ENCODE results near the gene LCN6. TPM values are rescaled to one million over a fixed set of nuclear protein-coding genes. Genes with fewer than 3 reads are reported as not detected.

LCN6 gene
- polyA plus RNA-seq, 1 donor (not counting 4 experiments of a cell fraction or from before 2014, with no cell fraction given) = not detected

- TF ChIP-seq CTCF (optimal IDR thresholded peaks at IDR 0.05 in 1 of 3, IDR thresholded peaks at IDR 0.05 in 1 of 3, conservative IDR thresholded peaks at IDR 0.05 in 1 of 3; ENCODE audit: extremely low read depth in 1 of 3, insufficient read depth in 2 of 3, low read length in 3 of 3) (no peak), EZH2 (IDR thresholded peaks at IDR 0.05; ENCODE audit: low read length) (no peak)
- no peaks in the 10 kb centered on the region for H3K9me1 ChIP-seq (ENCODE audit: control insufficient read depth, extremely low read depth, insufficient read depth, low read length)
These were observed 2.8 kb downstream of the LCN6 start for GRCh38 chr9:136745389-136746154.

GRCh38 chr9:136744773-136745172 lies 3.6 kb downstream of the LCN6 start:
- Histone ChIP-seq H4K20me1 (ENCODE audit: control insufficient read depth, extremely low read depth, insufficient read depth, low read length) (no peaks in the 10 kb centered on the region), H3K9me1 (ENCODE audit: control insufficient read depth, extremely low read depth, insufficient read depth, low read length) (no peaks in the 10 kb centered on the region), H3K27me3 (ENCODE audit: control insufficient read depth, extremely low read depth, insufficient read depth, low read length) (peaks cover 52% of the 10 kb centered on the region), H3K4me2 (ENCODE audit: control insufficient read depth, extremely low read depth, insufficient read depth, low read depth, low read length) (no peak overlapping the region), H3K4me1 (ENCODE audit: control insufficient read depth, extremely low read depth, insufficient read depth, low read length) (no peaks in the 10 kb centered on the region), H3K36me3 (ENCODE audit: control insufficient read depth in 2 of 2, extremely low read depth in 1 of 2, insufficient read depth in 2 of 2, low read length in 2 of 2) (no peaks in the 10 kb centered on the region), H3K79me2 (ENCODE audit: control insufficient read depth, insufficient read depth, low read length) (no peaks in the 10 kb centered on the region), H3K9me3 (ENCODE audit: control insufficient read depth, low read depth, low read length) (no peaks in the 10 kb centered on the region), H2AFZ (ENCODE audit: control insufficient read depth, low read length) (no peak overlapping the region), H3K27ac (ENCODE audit: control insufficient read depth, insufficient read depth, low read length) (no peak overlapping the region), H3K4me3 (ENCODE audit: control insufficient read depth in 2 of 3, extremely low read depth in 1 of 3, insufficient read depth in 2 of 3, low read depth in 1 of 3, low read length in 3 of 3) (no peak overlapping the region), H3K9ac (ENCODE audit: control insufficient read depth, extremely low read depth, insufficient read depth, low read length) (no peak overlapping the region)
- FAIRE-seq (no peak), DNase-seq (ENCODE audit: low read depth, low spot score) (no peak)
- TF ChIP-seq CTCF (optimal IDR thresholded peaks at IDR 0.05 in 1 of 3, IDR thresholded peaks at IDR 0.05 in 1 of 3, conservative IDR thresholded peaks at IDR 0.05 in 1 of 3; ENCODE audit: extremely low read depth in 1 of 3, insufficient read depth in 2 of 3, low read length in 3 of 3) = no peak
- no peak for TF ChIP-seq EZH2 (IDR thresholded peaks at IDR 0.05; ENCODE audit: low read length)
- dilution Hi-C loops (cut with MboI; ENCODE audit: extremely low pct_ligation_motif_present, low sequenced_read_pairs) = no loop called here

More at GRCh38 chr9:136745389-136746154, 2.8 kb downstream of the LCN6 start:
- Histone ChIP-seq H3K36me3 (ENCODE audit: control insufficient read depth in 2 of 2, extremely low read depth in 1 of 2, insufficient read depth in 2 of 2, low read length in 2 of 2) (no peaks in the 10 kb centered on the region), H3K27me3 (ENCODE audit: control insufficient read depth, extremely low read depth, insufficient read depth, low read length) (peaks cover 46% of the 10 kb centered on the region), H3K4me2 (ENCODE audit: control insufficient read depth, extremely low read depth, insufficient read depth, low read depth, low read length) (no peak overlapping the region), H3K27ac (ENCODE audit: control insufficient read depth, insufficient read depth, low read length) (no peak overlapping the region), H3K9ac (ENCODE audit: control insufficient read depth, extremely low read depth, insufficient read depth, low read length) (no peak overlapping the region), H3K4me1 (ENCODE audit: control insufficient read depth, extremely low read depth, insufficient read depth, low read length) (no peaks in the 10 kb centered on the region), H3K79me2 (ENCODE audit: control insufficient read depth, insufficient read depth, low read length) (no peaks in the 10 kb centered on the region), H4K20me1 (ENCODE audit: control insufficient read depth, extremely low read depth, insufficient read depth, low read length) (no peaks in the 10 kb centered on the region), H3K4me3 (ENCODE audit: control insufficient read depth in 2 of 3, extremely low read depth in 1 of 3, insufficient read depth in 2 of 3, low read depth in 1 of 3, low read length in 3 of 3) (no peak overlapping the region), H2AFZ (ENCODE audit: control insufficient read depth, low read length) (no peak overlapping the region), H3K9me3 (ENCODE audit: control insufficient read depth, low read depth, low read length) (no peaks in the 10 kb centered on the region)
- dilution Hi-C loops (cut with MboI; ENCODE audit: extremely low pct_ligation_motif_present, low sequenced_read_pairs) = no loop called here
- FAIRE-seq (no peak), DNase-seq (ENCODE audit: low read depth, low spot score) (no peak)
